Neural progenitor cell (in vitro differentiated cells): ENCODE data around the gene CCDC82. TPM values are rescaled to one million over a fixed set of nuclear protein-coding genes. Genes with fewer than 3 reads are reported as not detected.

Source experiments
- DNase-seq: peaks from one replicate; pipeline ENCODE4 v3.0.0-alpha.2; 2016; ENCODE audit warnings: low spot score
- H2AFZ ChIP-seq: fragments of 200-600 bp; sonication (generic); replicated peaks from 2 replicates; pipeline ENCODE4 v1.6.1; 2016; ENCODE audit warnings: antibody characterized with exemption
- H3F3A ChIP-seq: fragments of 200-600 bp; sonication (generic); 2 replicates; pipeline ENCODE4 v1.6.1; 2016; ENCODE audit warnings: antibody characterized with exemption, low read depth
- H3K27ac ChIP-seq: fragments of 200-600 bp; sonication (generic); 2 replicates; pipeline ENCODE4 v1.5.1; 2016; ENCODE audit warnings: mild to moderate bottlenecking
- H3K27me3 ChIP-seq: fragments of 200-600 bp; sonication (generic); 2 replicates; pipeline ENCODE4 v1.6.1; 2016; ENCODE audit warnings: mild to moderate bottlenecking, moderate library complexity
- H3K36me3 ChIP-seq: fragments of 200-600 bp; sonication (generic); 2 replicates; pipeline ENCODE4 v1.5.1; 2016
- H3K4me1 ChIP-seq: fragments of 200-600 bp; sonication (generic); 2 replicates; pipeline ENCODE4 v1.6.1; 2016; ENCODE audit warnings: mixed run types
- H3K4me2 ChIP-seq: fragments of 200-600 bp; sonication (generic); 2 replicates; pipeline ENCODE4 v1.6.1; 2016
- H3K4me3 ChIP-seq: fragments of 200-600 bp; sonication (generic); 2 replicates; pipeline ENCODE4 v1.5.1; 2016
- H3K79me2 ChIP-seq: fragments of 200-600 bp; sonication (generic); 2 replicates; pipeline ENCODE4 v1.6.1; 2016; ENCODE audit warnings: low read depth
- H3K9ac ChIP-seq: fragments of 200-600 bp; sonication (generic); 2 replicates; pipeline ENCODE4 v1.6.1; 2016
- H3K9me3 ChIP-seq: fragments of 200-600 bp; sonication (generic); 2 replicates; pipeline ENCODE4 v1.5.1; 2016; ENCODE audit warnings: low read depth
- H4K20me1 ChIP-seq: fragments of 200-600 bp; sonication (generic); 2 replicates; pipeline ENCODE4 v1.6.1; 2016; ENCODE audit warnings: low read depth
- H3K27ac Mint-ChIP-seq: 3 replicates; pipeline ENCODE4 v1.8.0; 2021; ENCODE audit warnings: mixed read lengths
- H3K27me3 Mint-ChIP-seq: 2 replicates; pipeline ENCODE4 v1.8.0; 2022; ENCODE audit warnings: low read depth, mild to moderate bottlenecking, inconsistent platforms, moderate library complexity, mixed read lengths; ENCODE audit not compliant: insufficient read depth
- H3K36me3 Mint-ChIP-seq: 3 replicates; pipeline ENCODE4 v1.8.0; 2021; ENCODE audit warnings: mixed read lengths
- H3K4me1 Mint-ChIP-seq: 3 replicates; pipeline ENCODE4 v1.8.0; 2021; ENCODE audit warnings: mixed read lengths
- H3K4me3 Mint-ChIP-seq: 3 replicates; pipeline ENCODE4 v1.8.0; 2021; ENCODE audit warnings: mild to moderate bottlenecking, moderate library complexity, mixed read lengths
- H3K9me3 Mint-ChIP-seq: 3 replicates; pipeline ENCODE4 v1.8.0; 2020; ENCODE audit warnings: mixed read lengths
- CTCF ChIP-seq: fragments of 200-600 bp; sonication (generic); IDR thresholded peaks from 2 replicates; pipeline ENCODE4 v1.5.1; 2017; ENCODE audit warnings: antibody characterized with exemption, mild to moderate bottlenecking
- EZH2 ChIP-seq: fragments of 200-600 bp; sonication (generic); IDR thresholded peaks from 2 replicates; pipeline ENCODE4 v1.6.1; 2017; ENCODE audit warnings: antibody characterized with exemption, mild to moderate bottlenecking, moderate library complexity
- EZH2phosphoT487 ChIP-seq: fragments of 200-600 bp; sonication (generic); IDR thresholded peaks from 2 replicates; pipeline ENCODE4 v1.6.1; 2017; ENCODE audit warnings: antibody characterized with exemption
- total RNA-seq: library from RNA; depleted of rRNA; stranded (reverse); fragments of >200 nt; gene quantifications from 2 replicates; pipeline ENCODE4 v1.2.3, GENCODE V29; 2015; ENCODE audit warnings: low replicate concordance

The CCDC82 gene
- total RNA-seq, 1 donor from 2014 or later, result 48.3 TPM

DNA sequence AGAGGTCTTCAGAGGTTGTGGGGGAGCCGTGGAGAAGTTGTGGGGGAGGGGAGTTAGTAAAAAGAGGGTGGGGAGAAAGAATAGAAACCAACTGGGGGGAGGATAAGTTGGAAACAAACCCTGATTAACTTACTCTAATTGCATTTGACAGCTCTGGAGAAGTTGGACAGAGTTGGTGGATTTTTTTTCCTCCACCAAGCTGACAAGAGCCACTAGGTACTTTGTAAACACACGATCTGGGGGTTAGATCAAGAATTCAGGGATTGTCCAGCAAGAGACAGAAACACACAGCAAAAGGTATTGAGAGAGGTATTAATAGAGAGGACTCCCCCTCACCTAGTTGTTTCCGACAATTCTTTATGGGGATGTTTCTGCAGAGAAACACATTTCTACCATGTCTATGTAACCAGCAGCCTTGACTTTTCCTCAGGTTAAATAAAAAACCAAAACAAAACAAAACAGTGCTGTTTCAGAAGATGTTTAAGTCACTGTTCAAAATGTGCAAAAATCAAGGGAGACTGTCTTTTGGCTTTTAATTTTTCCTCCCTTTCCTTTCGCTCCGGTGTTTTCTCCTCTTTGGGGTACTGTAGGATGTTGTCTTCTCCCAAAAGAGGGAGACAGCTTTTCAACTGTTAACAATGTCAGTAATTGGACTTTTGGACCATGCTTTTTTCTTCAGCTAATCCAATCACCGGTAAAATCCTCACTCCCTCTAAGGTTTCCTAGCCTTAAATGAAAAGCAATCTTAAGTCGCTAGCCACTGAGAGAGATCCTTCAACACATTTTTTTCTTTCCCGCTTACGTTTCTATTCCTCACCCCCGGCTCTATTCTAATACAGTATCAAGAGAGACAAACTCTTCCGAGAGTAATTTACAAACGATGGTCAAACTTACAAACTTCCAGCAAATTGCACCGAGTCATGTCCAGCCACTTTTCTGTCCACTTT, 47.4 kb downstream of the CCDC82 start:
- peaks cover 51% of the 10 kb centered on the region for H3K4me1 Mint-ChIP-seq
- H3K27ac ChIP-seq, result peak overlapping the region; percentile 23
- H3K79me2 ChIP-seq, result no peaks in the 10 kb centered on the region

DNA sequence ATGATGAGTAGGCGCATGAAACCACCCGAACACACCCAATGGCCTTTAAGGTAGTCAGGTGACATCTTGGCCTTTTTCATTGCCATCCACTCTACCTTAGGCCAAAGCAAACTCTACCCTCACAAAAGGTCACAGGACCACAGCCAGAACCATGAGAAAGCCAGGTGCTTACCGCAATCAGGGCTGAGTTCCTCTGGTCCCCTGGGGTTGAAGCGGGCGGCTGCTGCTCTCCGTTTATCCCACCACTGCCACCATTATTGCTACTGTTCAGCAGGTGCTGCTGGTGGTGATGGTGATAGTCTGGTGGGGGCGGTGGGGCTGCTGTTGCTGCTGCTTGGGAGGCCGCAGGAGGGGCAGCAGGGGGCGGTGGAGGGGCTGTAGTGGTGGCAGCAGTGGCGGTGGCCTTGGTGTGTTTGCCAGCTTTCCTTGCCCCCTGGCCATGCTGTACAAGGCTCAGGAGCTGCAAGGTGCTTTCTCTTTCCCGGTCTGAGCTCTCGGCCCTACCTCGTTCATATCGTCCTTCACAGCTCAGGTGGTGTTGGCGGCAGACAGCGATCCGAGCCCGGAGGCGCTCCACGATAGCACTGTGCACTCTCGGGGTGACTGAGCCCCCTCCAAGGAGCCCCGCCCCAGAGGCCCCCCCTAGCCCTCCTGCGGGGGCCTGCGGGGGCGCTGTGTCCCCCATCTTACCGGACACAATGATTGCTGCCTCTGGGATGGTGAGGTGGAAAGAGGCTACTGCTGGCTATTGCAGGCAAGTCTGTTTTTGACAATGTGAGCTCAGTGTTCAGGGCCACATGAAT, 48.3 kb downstream of the CCDC82 start:
- H3K4me3 ChIP-seq, result peak overlapping the region; percentile 70
- peaks cover 55% of the 10 kb centered on the region for H3K4me1 Mint-ChIP-seq
- peaks cover 4% of the 10 kb centered on the region for H3K36me3 Mint-ChIP-seq
- H3K27me3 ChIP-seq, result no peaks in the 10 kb centered on the region
- no peaks in the 10 kb centered on the region for H3K36me3 ChIP-seq
- DNase-seq, result no peak
- H3K4me1 ChIP-seq, result peaks cover 17% of the 10 kb centered on the region
- H3K9ac ChIP-seq, result no peak overlapping the region
- peaks cover 5% of the 10 kb centered on the region for H3K27me3 Mint-ChIP-seq
- H3K4me2 ChIP-seq, result peak overlapping the region; percentile 76
- H3K9me3 ChIP-seq, result no peaks in the 10 kb centered on the region
- H3K79me2 ChIP-seq, result no peaks in the 10 kb centered on the region
- H3K27ac ChIP-seq, result no peak overlapping the region
- peaks cover 3% of the 10 kb centered on the region for H3K9me3 Mint-ChIP-seq
- peak overlapping the region; percentile 90 for H3K4me3 Mint-ChIP-seq
- no peak overlapping the region for H2AFZ ChIP-seq
- TF ChIP-seq EZH2 (no peak), EZH2phosphoT487 (no peak), CTCF (peak; percentile 30)
- H4K20me1 ChIP-seq, result no peaks in the 10 kb centered on the region
- peak overlapping the region; percentile 39 for H3K27ac Mint-ChIP-seq
- peaks cover 14% of the 10 kb centered on the region for H3F3A ChIP-seq

More for the DNA sequence above, 47.4 kb downstream of the CCDC82 start:
- H3K36me3 Mint-ChIP-seq, result peaks cover 4% of the 10 kb centered on the region
- Histone ChIP-seq H3K36me3 (no peaks in the 10 kb centered on the region), H3K4me3 (peak overlapping the region; percentile 70), H3K9ac (no peak overlapping the region), H3K4me2 (peak overlapping the region; percentile 76), H2AFZ (peak overlapping the region; percentile 22), H3K9me3 (no peaks in the 10 kb centered on the region), H3K4me1 (peaks cover 12% of the 10 kb centered on the region), H3K27me3 (no peaks in the 10 kb centered on the region), H4K20me1 (no peaks in the 10 kb centered on the region), H3F3A (peaks cover 14% of the 10 kb centered on the region)
- TF ChIP-seq EZH2 (no peak), CTCF (no peak), EZH2phosphoT487 (no peak)
- H3K27me3 Mint-ChIP-seq, result peaks cover 5% of the 10 kb centered on the region
- H3K4me3 Mint-ChIP-seq, result peak overlapping the region; percentile 90
- H3K27ac Mint-ChIP-seq, result peak overlapping the region; percentile 58
- DNase-seq, result peak; percentile 72
- peaks cover 3% of the 10 kb centered on the region for H3K9me3 Mint-ChIP-seq

DNA sequence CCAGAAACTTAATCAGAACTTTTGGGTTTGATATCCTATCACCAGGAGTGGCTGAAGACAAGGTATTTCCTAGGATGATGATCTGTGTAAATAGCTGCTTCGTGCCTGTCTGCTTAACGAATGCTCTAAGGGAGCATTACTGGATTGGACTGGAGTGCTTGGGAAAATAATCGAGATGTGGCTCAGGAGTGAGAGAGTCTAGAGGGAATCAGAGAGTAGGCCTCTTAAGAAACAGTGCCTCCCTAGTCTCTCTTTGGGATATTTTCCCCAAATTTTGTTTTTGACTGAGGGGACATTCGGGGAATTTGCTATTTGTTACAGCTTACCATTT, 49.2 kb downstream of the CCDC82 start:
- peaks cover 24% of the 10 kb centered on the region for H3K4me1 ChIP-seq
- no peaks in the 10 kb centered on the region for H3K36me3 ChIP-seq
- no peak overlapping the region for H3K4me2 ChIP-seq
- Mint-ChIP-seq H3K9me3 (peaks cover 3% of the 10 kb centered on the region), H3K36me3 (peaks cover 7% of the 10 kb centered on the region), H3K4me1 (peaks cover 62% of the 10 kb centered on the region), H3K27me3 (peaks cover 5% of the 10 kb centered on the region), H3K27ac (no peak overlapping the region), H3K4me3 (peak overlapping the region; percentile 90)
- no peak overlapping the region for H2AFZ ChIP-seq
- no peaks in the 10 kb centered on the region for H3K9me3 ChIP-seq
- TF ChIP-seq EZH2, result no peak
- TF ChIP-seq CTCF, result no peak
- no peak for TF ChIP-seq EZH2phosphoT487
- H3K4me3 ChIP-seq, result no peak overlapping the region
- no peak overlapping the region for H3K27ac ChIP-seq
- no peaks in the 10 kb centered on the region for H3K79me2 ChIP-seq
- no peaks in the 10 kb centered on the region for H4K20me1 ChIP-seq
- no peak overlapping the region for H3K9ac ChIP-seq
- peaks cover 14% of the 10 kb centered on the region for H3F3A ChIP-seq
- no peaks in the 10 kb centered on the region for H3K27me3 ChIP-seq
- DNase-seq, result no peak
